Transverse colon (tissue), 4 donors: ENCODE measurements around the gene KAT2A. TPM values are rescaled to one million over a fixed set of nuclear protein-coding genes. Genes with fewer than 3 reads are reported as not detected.

ENCODE experiments used
- DNase-seq: peaks from one replicate; pipeline ENCODE4 v3.0.0-alpha.2; 2019
- H3K27ac ChIP-seq, 4 donors: fragments of 200-600 bp; sonication (generic); 2 replicates each; pipeline ENCODE4 v1.5.1; 2016 to 2018; ENCODE audit warnings: inconsistent platforms in 4 of 4
- H3K27me3 ChIP-seq: fragments of 200-600 bp; sonication (generic); 2 replicates; pipeline ENCODE4 v1.5.1; 2017; ENCODE audit warnings: inconsistent platforms
- H3K36me3 ChIP-seq, 4 donors: fragments of 200-600 bp; sonication (generic); 2 replicates each; pipeline ENCODE4 v1.5.1; 2017 to 2019; ENCODE audit warnings: inconsistent platforms in 4 of 4
- H3K4me1 ChIP-seq, 4 donors: fragments of 200-600 bp; sonication (generic); 2 replicates each; pipeline ENCODE4 v1.5.1; 2017 to 2020; ENCODE audit warnings: inconsistent platforms in 4 of 4
- H3K4me3 ChIP-seq, 4 donors: fragments of 200-600 bp; sonication (generic); 1 replicate in 1 of 4; 2 replicates in 3 of 4; pipeline versions ENCODE4 v1.5.1 to v1.6.1; 2017 to 2019; ENCODE audit warnings: inconsistent platforms in 4 of 4
- H3K9me3 ChIP-seq, 2 donors: fragments of 200-600 bp; sonication (generic); 2 replicates each; pipeline ENCODE4 v1.5.1; 2017 to 2019; ENCODE audit warnings: inconsistent platforms in 2 of 2
- EP300 ChIP-seq: sonication (generic); formaldehyde crosslinking; IDR thresholded peaks from one replicate; pipeline ENCODE4 v1.6.1; 2017; ENCODE audit warnings: antibody characterized with exemption, low read depth
- POLR2A ChIP-seq: fragments of 450-650 bp; IDR thresholded peaks from one replicate; pipeline ENCODE4 v1.6.1; 2016; ENCODE audit warnings: antibody characterized with exemption, mild to moderate bottlenecking, moderate library complexity
- POLR2AphosphoS5 ChIP-seq, 3 donors: sonication (generic); formaldehyde crosslinking; IDR thresholded peaks; one replicate each; pipeline ENCODE4 v1.6.1; 2016; ENCODE audit warnings: antibody characterized with exemption in 3 of 3
- WGBS, 2 donors: methylation state at CpG; one replicate each; pipeline ENCODE4 v1.1.5; 2018; ENCODE audit warnings: low coverage in 1 of 2; 5-methylcytosine and 5-hydroxymethylcytosine counted together
- in situ Hi-C, 4 donors: fragments of 200-750 bp; cut with MboI; loops; one replicate each; pipeline versions ENCODE4 v1.15.0 to v1.15.1; 2017; ENCODE audit warnings: low sequenced_read_pairs in 3 of 4, low pct_ligation_motif_present in 1 of 4, low pct_unique_long_range_greater_than_20kb in 1 of 4
- intact Hi-C: fragments of 100-400 bp; cut with DNase I; formaldehyde crosslinking; loops from one replicate; pipeline ENCODE4 v1.15.1; 2023; ENCODE audit warnings: low total_unique reads
- total RNA-seq, 4 donors: library from RNA; depleted of rRNA; stranded (reverse); fragments of >200 nt; gene quantifications; one replicate each; pipeline ENCODE4 v1.1.0, GENCODE V29; 2016
- TF ChIP-seq, protein P1 (sequence below), 5 experiments: fragments of 200-600 bp in 3 of 5; fragments of 450-650 bp in 2 of 5; sonication (generic) in 3 of 5; IDR thresholded peaks; 1 replicate in 2 of 5; 2 replicates in 3 of 5; pipeline ENCODE4 v1.5.1; 2016 to 2017; ENCODE audit warnings: antibody characterized with exemption in 5 of 5, inconsistent platforms in 3 of 5, mild to moderate bottlenecking in 2 of 5, moderate library complexity in 1 of 5

The KAT2A gene
- total RNA-seq, 4 donors from 2014 or later, result 16.9 to 154 (median 48.9) TPM

DNA sequence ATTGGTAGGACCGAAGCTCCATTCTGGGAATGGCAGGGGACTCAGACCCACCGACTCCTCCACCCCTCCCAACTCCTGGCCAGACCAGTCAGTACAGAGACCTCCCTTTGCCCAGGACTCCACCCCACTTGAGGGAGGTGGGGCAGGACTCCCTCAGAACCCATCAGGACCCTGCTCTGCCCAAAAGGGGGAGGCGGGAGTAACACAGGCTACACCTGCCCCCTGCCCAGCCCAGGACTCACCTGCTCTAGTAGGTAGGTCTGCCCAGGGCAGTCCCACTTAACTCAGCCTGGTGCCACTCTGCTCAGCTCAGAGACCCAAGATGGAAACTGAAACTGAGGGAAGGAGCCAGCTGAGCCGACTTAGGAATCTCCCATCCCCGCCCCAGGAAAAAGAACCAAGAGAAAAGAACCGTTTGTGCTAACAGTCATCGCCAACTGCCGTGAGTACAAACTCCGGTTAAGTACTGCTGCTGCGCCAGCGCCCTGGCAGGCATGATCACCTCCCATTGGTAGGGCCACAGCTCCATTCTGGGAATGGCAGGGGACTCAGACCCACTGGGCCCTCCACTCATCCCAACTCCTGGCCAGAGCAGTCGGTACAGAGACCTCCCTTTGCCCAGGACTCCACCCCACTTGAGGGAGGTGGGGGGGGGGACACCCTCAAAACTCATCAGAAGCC, 9.2 kb downstream of the KAT2A start:
- in situ Hi-C loops, result loop anchor here in 2 of 4 donors (5.0 to 10.0 kb wide), 2 partner anchors 90 to 147 kb away; partner anchors contain the start of genes CNP (in 2 of the 2) and NKIRAS2 (in 1 of the 2)
- intact Hi-C loops, result loop anchor here (5.0 kb wide), 1 partner anchor 85 kb away; no protein-coding TSS in a partner anchor
- H3K36me3 ChIP-seq, result no peaks in the 10 kb centered on the region
- H3K4me1 ChIP-seq, result peaks cover 17 to 28% (median 21%) of the 10 kb centered on the region in 4 donors
- peak overlapping the region; percentile 93 to 98 (median 94) for H3K27ac ChIP-seq
- no peaks in the 10 kb centered on the region for H3K27me3 ChIP-seq
- 6% methylated on average over 12 of the region's 12 CpGs; no CpG with 5 or more reads in 1 of the 2 donors for WGBS, 2 donors
- H3K9me3 ChIP-seq, result no peaks in the 10 kb centered on the region
- peak overlapping the region; percentile 40 to 65 (median 45) for H3K4me3 ChIP-seq
- TF ChIP-seq EP300 (no peak), POLR2AphosphoS5 (IDR thresholded peaks at IDR 0.05) (no peak), POLR2A (no peak)
- TF ChIP-seq, protein P1, sequence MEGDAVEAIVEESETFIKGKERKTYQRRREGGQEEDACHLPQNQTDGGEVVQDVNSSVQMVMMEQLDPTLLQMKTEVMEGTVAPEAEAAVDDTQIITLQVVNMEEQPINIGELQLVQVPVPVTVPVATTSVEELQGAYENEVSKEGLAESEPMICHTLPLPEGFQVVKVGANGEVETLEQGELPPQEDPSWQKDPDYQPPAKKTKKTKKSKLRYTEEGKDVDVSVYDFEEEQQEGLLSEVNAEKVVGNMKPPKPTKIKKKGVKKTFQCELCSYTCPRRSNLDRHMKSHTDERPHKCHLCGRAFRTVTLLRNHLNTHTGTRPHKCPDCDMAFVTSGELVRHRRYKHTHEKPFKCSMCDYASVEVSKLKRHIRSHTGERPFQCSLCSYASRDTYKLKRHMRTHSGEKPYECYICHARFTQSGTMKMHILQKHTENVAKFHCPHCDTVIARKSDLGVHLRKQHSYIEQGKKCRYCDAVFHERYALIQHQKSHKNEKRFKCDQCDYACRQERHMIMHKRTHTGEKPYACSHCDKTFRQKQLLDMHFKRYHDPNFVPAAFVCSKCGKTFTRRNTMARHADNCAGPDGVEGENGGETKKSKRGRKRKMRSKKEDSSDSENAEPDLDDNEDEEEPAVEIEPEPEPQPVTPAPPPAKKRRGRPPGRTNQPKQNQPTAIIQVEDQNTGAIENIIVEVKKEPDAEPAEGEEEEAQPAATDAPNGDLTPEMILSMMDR (IDR thresholded peaks at IDR 0.05), result no peak
- DNase-seq, result peak; percentile 57

DNA sequence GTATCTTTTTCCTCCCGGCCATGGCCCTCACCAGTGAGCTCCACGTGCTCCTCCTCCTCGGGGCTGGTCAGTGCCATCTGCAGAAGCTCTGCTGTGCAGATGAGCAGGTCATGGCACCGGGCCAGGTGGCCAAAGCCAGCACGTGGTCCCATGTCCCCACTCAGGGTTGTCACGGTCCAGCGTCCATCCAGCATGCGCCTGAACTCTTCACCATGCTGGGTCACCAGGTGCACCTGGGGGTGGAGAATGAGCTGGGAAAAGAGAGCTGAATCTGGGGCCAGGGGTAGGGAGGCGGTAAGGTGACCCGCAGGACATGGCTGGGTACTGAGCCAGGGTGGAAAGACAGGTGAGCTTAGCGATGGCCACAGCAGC, 9.9 kb downstream of the KAT2A start:
- peak overlapping the region; percentile 93 to 98 (median 94) for H3K27ac ChIP-seq
- TF ChIP-seq EP300, result no peak
- no peak for TF ChIP-seq POLR2A
- TF ChIP-seq, protein P1 (IDR thresholded peaks at IDR 0.05), result no peak
- TF ChIP-seq POLR2AphosphoS5 (IDR thresholded peaks at IDR 0.05), result no peak
- no peaks in the 10 kb centered on the region for H3K9me3 ChIP-seq
- WGBS, 2 donors, result 90% methylated on average over 11 of the region's 11 CpGs; no CpG with 5 or more reads in 1 of the 2 donors
- no peaks in the 10 kb centered on the region for H3K27me3 ChIP-seq
- H3K4me1 ChIP-seq, result peaks cover 17 to 28% (median 21%) of the 10 kb centered on the region in 4 donors
- H3K4me3 ChIP-seq, result no peak overlapping the region
- DNase-seq, result no peak
- in situ Hi-C loops (loop anchor here in 2 of 4 donors (5.0 to 10.0 kb wide), 2 partner anchors 89 to 146 kb away; partner anchors contain the start of genes CNP (in 2 of the 2) and NKIRAS2 (in 1 of the 2)), intact Hi-C loops (loop anchor here (5.0 kb wide), 1 partner anchor 84 kb away; no protein-coding TSS in a partner anchor)
- no peaks in the 10 kb centered on the region for H3K36me3 ChIP-seq

DNA sequence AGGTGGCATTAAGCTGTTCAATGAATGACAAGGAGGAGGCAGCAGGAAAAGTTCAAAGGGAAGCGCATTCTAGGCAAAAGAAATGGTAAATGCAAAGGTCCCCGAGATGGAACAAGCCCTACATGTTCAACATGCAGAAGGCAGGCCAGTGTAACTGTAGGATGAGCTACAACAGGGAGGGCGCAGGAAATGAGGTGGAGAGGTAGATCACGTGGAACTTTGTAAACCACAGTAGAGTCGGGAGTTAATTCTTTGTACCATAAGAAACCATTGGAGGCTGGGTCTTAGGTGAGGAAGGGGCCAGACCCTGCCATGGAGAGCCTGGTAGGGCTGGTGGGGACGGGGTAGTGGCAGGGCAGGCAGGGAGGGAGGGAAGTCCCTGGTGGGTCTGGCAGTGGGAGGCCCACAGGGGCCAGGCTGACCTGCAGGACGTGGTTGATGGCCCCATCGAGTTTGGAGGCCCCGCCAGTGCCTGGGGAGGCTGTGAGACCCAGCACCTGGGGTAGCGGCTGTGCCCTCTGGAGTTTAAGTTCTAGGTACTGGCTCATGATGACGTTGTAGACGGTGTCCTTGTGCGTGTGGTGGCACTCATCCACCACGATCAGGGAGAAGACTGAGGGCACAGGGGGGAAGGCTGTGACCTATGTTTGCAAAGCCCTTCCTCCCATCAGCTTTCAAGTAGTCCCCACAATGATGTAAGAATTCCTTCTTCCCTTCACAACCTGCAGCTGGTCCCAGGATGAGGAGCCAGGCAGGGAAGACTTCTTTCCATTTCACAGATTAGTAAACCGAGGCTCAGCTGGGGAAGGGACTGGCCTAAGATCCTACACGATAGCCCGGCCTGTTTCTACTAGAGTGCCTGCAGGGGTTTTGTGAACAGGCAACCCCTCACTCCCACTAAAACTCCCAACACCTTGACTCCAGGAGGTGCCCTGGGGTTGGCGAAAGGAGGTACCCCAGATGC, 10.6 kb downstream of the KAT2A start:
- Histone ChIP-seq H3K4me1 (peaks cover 17 to 28% (median 21%) of the 10 kb centered on the region in 4 donors), H3K27me3 (no peaks in the 10 kb centered on the region), H3K27ac (peak overlapping the region; percentile 93 to 98 (median 94)), H3K4me3 (no peak overlapping the region), H3K9me3 (no peaks in the 10 kb centered on the region), H3K36me3 (no peaks in the 10 kb centered on the region)
- intact Hi-C loops (loop anchor here (5.0 kb wide), 1 partner anchor 83 kb away; no protein-coding TSS in a partner anchor), in situ Hi-C loops (loop anchor here in 2 of 4 donors (5.0 to 10.0 kb wide), 2 partner anchors 88 to 146 kb away; partner anchors contain the start of genes CNP (in 2 of the 2) and NKIRAS2 (in 1 of the 2))
- TF ChIP-seq EP300 (no peak), POLR2A (no peak), POLR2AphosphoS5 (IDR thresholded peaks at IDR 0.05) (no peak)
- TF ChIP-seq, protein P1 (IDR thresholded peaks at IDR 0.05), result no peak
- 84 to 89% methylated on average over 6 to 18 of the region's 18 CpGs for WGBS, 2 donors
- no peak for DNase-seq
